GM19328 (cell line): ENCODE measurements around the gene ANKMY2.
A peak's percentile ranks its signal among the peaks of the same experiment; 100 is the strongest.
"Not testable (repeated sequence)": the region's sequence is repeated elsewhere in the genome, so short reads cannot be mapped to it uniquely, and the experiment has no call there.

Source experiments
- ATAC-seq: cut with Tn5 transposase; IDR thresholded peaks from one replicate; pipeline ENCODE4 v1.9.1; 2021; ENCODE audit warnings: mild to moderate bottlenecking, moderate library complexity; ENCODE audit not compliant: unreplicated experiment

The ANKMY2 gene

GRCh38 chr7:16659854-16660497, 14.4 kb upstream of the ANKMY2 start:
- not testable (repeated sequence) for ATAC-seq

GRCh38 chr7:16657656-16658279, 12.2 kb upstream of the ANKMY2 start:
- no peak for ATAC-seq

- no peak for ATAC-seq
These were observed 10.6 kb upstream of the ANKMY2 start for GRCh38 chr7:16656141-16656540.

GRCh38 chr7:16655394-16655793, 9.8 kb upstream of the ANKMY2 start:
- no peak for ATAC-seq

GRCh38 chr7:16652888-16653287, 7.3 kb upstream of the ANKMY2 start:
- ATAC-seq = no peak

- no peak for ATAC-seq
These were observed 6.7 kb upstream of the ANKMY2 start for GRCh38 chr7:16652240-16652583.

- ATAC-seq = no peak
These were observed 6.1 kb upstream of the ANKMY2 start for GRCh38 chr7:16651396-16652239.

GRCh38 chr7:16650266-16650665, 4.7 kb upstream of the ANKMY2 start:
- no peak for ATAC-seq

- no peak for ATAC-seq
These were observed 3.6 kb upstream of the ANKMY2 start for GRCh38 chr7:16649196-16649595.

- no peak for ATAC-seq
These were observed 3.0 kb upstream of the ANKMY2 start for GRCh38 chr7:16648551-16648950.

- no peak for ATAC-seq
These were observed 1.9 kb upstream of the ANKMY2 start for GRCh38 chr7:16647435-16647960.

- no peak for ATAC-seq
These were observed 1.0 kb upstream of the ANKMY2 start for GRCh38 chr7:16646472-16647072.

- ATAC-seq = peak; percentile 3
These were observed 640 bp downstream of the ANKMY2 start for GRCh38 chr7:16644636-16645592.

GRCh38 chr7:16644157-16644556, 1.4 kb downstream of the ANKMY2 start:
- no peak for ATAC-seq

- no peak for ATAC-seq
These were observed 7.0 kb downstream of the ANKMY2 start for GRCh38 chr7:16638282-16639280.

- ATAC-seq = no peak
These were observed 8.2 kb downstream of the ANKMY2 start for GRCh38 chr7:16637379-16637778.

GRCh38 chr7:16636555-16637101, 8.9 kb downstream of the ANKMY2 start:
- no peak for ATAC-seq

GRCh38 chr7:16634271-16634738, 11.2 kb downstream of the ANKMY2 start:
- ATAC-seq = no peak

- no peak for ATAC-seq
These were observed 14.9 kb downstream of the ANKMY2 start for GRCh38 chr7:16630654-16631053.
